NT2/D1 (cell line): ENCODE results near the gene PDE3A.

ENCODE experiments used
- SUZ12 ChIP-seq: IDR thresholded peaks from 2 replicates; pipeline ENCODE4 v1.6.1; 2011; ENCODE audit not compliant: insufficient read length, insufficient read depth; ENCODE audit errors: extremely low read depth
- YY1 ChIP-seq: IDR thresholded peaks from 2 replicates; pipeline ENCODE4 v1.6.1; 2011; ENCODE audit not compliant: insufficient read length, insufficient read depth
- ZNF274 ChIP-seq: IDR thresholded peaks from 2 replicates; pipeline ENCODE4 v1.6.1; 2011; ENCODE audit warnings: mild to moderate bottlenecking, low read depth, low read length

DNA sequence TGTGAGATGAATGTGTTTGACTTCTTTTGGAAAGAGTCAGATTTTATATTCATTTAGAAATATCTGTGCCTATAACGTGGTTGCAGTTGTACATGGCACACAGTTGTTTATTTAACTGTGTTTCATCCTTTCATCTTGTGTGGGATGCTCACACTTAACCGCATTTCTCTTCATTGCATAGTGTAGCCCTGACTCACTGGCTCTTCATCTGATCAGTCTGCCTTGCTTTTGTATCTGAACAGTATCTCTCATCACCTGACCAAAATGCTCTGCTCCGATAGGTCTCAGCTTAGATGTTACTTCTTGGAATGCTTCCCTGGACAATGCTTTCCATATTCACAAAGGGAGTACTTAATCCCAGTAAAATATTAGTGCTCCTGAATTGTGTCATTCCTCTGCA, 83.4 kb downstream of the PDE3A start:
- TF ChIP-seq ZNF274 = no peak
- TF ChIP-seq YY1 = no peak
- TF ChIP-seq SUZ12 = no peak
